Fibroblast of skin of scalp (primary cell): ENCODE data around the gene NCOR1.
"Not testable (repeated sequence)": the region's sequence is repeated elsewhere in the genome, so short reads cannot be mapped to it uniquely, and the experiment has no call there.

ENCODE experiments used
- DNase-seq: peaks from one replicate; pipeline ENCODE4 v3.0.0-alpha.2; 2013

Gene NCOR1

DNA sequence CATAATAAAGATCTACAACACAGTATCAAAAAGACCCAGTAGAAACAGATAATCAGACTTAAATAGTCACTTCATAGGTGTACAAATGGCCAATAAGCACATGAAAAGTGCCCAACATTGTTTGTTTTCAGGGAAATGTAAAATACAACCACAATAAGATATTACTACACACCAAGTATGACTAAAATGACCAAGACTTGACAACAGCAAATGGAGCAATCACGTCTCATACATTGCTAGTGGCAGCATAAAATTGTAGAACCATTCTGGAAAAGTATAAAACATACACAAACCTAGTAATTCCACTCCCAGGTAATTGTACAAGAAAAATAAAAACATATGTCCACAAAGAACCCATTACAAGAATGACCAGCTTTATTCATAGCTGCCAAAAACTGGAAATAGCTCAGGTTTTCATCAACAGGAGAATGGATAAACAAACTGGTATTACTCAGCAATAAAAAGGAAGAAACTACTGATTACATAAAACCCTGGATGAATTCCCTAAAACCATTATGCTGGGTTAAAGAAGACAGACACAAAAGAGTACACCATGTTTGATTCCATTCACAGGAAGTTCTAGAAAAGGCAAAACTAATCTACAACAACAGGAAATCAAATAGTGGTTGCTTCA is 130.2 kb downstream of the NCOR1 start:
- peak; percentile 7 for DNase-seq

DNA sequence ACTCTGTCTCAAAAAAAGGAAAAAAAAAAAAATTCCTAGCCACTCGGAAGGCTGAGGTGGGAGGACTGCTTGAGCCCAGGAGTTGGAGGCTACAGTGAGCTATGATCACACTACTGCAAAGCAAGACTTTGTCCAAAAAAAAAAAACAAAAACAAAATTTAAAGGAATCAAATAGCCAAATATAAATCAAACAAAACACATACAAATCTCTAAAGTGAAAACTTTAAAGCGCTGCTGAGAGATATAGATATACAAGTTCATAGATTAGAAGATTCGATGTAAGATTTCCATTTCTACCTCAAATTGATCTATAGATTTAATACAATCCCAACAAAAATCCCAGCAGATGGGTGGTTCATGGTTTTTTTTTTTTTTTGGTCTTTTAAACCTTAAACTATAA is 132.1 kb downstream of the NCOR1 start:
- DNase-seq = no peak

DNA sequence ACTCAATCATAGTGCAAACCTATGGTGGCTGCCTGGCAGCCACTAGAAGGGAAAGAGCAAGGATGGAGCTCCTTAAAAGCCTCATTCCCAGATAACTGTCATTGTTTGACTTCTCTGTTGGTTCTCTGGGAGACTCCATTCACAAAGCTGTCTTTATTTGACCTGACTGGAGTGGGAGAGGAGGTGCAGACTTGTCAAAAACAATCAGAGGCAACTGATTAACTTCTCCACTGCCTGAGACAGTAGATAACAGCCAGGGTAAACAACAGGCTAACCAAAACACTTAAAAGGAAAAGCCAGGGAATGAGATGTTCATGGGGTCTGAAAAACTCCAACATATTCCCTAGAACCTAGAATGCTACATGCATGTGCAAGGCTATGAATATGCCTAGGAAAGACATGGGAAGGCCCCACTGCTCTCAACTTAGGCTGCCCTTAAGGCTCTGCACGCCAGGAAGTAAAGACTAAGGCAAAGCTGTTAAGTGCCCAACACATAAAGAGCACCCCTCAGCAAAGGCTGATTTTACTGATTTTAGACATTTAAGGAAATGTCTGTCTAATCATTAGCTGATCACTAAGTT is 133.7 kb downstream of the NCOR1 start:
- no peak for DNase-seq

DNA sequence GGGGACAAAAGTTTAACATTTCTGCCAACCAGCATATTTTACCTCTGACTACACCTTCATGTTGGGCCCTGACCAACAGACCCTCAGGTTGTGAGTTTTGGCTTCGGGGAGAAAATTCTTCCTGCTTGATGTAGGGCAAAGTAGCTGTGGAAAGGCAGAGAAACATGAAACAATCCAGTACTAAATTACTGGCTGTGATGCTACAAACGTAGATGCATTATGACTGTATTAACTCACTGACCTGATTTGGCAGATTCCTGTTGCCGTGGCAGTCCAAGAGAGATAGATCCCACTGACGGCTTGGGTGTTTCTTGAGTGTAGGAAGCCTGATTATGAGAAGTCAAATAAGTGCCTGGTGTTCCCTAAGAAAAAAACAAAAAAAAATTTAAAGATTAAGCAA is 135.0 kb downstream of the NCOR1 start:
- no peak for DNase-seq

DNA sequence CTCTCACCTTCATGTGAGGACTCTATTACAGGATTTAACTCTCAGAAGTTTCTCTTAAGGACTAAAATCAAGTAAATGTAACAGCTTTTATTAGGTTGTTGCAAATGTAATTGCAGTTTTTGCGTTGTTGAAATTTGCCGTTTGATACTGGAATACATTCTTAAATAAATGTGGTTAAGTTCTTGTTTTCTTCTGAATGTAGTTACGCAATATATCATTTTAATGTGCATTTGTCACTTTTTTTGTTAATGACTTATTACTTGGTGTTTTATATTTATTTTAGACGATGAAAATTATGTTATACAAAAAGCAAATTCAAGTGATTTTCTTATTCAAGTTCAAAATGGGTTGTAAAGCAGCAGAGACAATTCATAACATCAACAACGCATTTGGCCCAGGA is 139.4 kb downstream of the NCOR1 start:
- DNase-seq = no peak

DNA sequence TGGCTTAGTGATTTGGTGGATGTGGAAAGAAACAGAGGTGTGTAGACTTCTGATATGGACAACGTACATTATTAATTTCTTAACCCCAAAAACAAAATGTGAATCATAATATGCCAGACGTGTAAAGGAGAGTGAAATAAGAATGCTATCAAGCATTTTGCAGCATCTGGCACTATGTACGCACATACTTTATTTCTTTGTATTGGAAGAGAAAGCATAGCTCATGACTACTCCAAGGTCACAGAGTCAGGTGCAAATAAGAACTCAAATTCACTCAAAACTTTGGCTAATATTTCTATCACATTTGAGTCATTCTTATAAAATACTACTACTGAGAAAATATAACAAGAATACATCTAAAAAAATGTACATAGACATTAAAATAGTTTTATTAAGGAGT is 140.9 kb downstream of the NCOR1 start:
- DNase-seq = no peak

DNA sequence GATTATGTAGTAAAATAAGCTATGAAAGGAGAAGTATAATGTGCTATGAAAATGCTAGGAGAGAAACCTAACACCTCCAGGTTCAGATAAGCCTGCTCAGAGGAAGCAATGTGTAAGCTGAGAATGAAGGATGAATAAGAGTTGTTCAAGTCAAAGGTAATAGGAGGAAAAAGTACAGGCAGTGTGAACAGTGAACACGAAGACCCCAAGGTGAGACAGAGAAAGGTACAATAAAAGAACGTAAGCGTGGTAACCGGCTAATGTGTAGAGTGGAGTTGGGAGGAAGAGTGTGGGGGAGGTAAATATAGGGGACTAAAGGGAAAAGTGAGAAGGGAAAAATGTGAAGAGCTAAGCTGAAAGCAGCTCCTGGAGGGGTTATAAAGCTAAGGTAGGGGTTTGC is 141.5 kb downstream of the NCOR1 start:
- no peak for DNase-seq

DNA sequence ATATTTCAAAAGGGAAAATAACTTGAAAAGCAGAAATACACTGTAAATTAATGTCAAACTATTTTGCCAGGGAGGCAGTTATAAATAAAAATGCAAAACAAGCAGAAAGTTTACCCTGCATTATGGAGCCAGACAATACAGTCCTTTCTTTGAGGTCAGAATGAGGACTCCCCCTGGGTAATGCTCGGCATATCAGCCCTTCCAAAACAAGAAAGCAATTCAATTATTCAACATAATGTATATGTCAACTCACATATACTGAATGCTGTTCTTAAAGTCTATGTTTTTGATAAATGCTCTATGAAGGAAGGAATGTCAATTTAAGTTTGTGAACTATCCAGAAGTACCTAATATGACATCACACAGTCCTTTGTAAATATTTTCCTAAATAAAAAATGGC is 143.3 kb downstream of the NCOR1 start:
- DNase-seq = no peak

DNA sequence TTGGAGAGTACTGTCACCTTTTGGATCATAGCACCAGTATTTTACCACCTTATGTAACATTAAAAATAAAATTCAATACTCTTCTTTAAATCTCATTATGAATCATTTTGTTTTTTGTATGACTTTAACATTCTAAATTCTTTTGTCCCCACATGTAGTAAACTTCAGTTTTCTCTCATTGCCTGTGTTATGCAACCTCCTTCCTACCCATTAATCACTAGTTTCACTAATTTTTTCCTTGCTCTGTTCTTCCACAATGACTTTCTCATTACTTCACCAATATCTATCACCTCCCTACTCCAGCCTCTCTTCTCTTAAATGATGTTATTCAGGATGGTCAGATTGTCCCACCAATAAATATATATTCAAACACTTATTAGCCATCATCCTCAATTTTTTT is 147.0 kb downstream of the NCOR1 start:
- no peak for DNase-seq

DNA sequence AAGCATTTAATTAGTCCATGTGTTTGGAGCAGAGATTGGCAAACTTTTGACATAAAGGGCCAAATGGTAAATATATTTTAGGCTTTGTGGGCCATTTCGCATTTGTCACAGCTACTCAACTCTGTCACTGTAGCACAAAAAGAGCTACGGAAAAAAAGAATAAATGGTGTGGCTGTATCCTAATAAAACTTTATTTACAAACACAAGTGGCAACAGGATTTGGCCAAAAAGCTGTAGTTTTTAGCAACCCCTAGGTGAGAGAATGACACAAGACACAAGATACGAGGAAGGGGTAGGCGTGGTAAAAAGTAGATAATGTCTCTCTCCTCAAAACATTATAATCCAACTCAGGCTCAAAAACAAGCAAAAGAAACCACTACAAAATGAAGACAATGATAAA is 149.2 kb downstream of the NCOR1 start:
- DNase-seq = no peak

DNA sequence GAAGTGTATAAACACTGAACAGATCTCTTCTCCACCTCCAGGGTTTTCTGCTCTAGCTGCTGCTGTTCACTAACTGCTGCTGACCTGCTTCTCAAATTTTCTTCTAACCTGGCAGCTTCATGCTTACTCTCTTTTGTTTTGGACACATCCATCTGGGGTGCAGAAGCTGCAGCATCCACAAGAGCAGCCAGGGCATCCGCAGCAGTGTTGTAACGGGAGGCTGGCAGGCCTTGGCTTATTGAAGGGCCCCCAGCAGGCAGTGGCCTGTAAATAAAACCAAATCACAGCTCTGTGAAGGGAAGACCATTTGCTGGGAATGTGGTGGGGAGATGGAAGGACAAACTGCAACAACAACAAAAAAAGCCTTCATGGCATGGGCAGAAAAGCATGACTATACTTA is 153.7 kb downstream of the NCOR1 start:
- no peak for DNase-seq

DNA sequence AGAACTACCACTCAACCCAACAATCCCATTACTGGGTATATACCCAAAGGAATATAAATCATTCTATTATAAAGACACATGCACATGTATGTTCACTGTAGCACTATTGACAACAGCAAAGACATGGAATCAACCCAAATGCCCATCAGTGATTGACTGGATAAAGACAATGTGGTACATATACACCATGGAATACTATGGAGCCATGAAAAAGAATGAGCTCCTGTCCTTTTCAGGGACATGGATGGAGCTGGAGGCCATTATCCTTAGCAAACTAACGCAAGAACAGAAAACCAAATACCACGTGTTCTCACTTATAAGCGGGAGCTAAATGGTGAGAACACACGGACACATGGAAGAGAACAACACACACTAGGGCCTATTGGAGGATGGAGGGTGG is 160.2 kb downstream of the NCOR1 start:
- DNase-seq = not testable (repeated sequence)

DNA sequence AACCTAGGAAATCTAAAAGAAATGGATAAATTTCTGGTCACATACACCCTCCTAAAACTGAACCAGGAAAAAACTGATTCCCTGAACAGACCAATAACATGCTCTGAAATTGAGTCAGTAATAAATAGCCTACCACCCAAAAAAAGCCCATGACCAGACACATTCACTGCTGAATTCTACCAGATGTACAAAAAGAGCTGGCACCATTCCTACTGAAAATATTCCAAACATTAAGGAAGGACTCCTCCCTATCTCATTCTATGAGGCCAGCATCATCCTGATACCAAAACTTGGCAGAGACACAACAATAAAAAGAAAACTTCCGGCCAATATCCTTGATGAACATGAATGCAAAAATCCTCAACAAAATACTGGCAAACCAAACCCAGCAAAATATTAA is 162.8 kb downstream of the NCOR1 start:
- DNase-seq = peak; percentile 47

DNA sequence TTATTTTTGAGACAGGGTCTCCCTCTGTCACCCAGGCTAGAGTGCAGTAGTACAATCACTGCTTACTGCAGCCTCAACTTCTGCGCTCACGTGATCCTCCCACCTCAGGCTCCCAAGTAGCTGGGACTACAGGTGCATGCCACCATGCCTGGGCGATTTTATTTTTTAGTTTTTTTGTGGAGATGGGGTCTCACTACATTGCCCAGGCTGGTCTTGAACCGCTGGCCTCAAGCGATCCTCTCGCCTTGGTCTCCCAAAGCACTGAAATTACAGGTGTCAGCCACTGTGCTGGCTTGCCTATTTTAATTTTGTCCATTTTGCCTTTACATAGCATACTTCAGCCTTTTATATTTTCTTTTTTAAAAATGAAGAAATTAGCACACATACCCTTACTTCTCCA is 164.5 kb downstream of the NCOR1 start:
- no peak for DNase-seq

DNA sequence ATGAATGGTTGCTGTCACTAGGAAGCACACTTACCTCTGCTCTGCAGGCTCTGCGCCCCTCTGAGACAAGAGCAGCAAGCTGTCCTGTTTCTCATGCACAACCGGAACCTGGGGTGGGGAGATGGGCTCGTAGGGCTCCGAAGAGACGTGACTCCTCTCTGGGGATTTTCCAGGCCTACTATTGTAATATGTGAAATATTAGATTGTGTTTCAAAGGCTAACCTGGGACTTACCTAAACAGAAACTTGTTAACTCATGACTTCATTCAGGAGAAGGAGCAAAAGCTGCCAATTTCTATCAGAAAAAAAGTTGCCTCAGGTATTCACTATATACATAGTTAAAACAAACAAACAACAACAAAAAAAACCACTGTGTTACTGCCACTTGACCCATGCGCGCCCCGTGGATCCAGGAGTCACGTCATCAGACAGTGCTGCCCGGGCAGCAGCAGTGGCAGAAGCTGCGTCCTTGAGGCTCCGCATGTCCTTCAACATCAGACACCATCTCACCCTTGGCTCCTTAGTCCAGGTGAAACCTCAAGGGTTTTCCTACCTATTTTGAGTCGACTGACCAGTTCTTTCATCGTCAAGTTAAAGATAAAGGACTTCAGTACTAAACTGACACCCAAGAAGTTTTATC is 166.4 kb downstream of the NCOR1 start:
- DNase-seq = no peak

DNA sequence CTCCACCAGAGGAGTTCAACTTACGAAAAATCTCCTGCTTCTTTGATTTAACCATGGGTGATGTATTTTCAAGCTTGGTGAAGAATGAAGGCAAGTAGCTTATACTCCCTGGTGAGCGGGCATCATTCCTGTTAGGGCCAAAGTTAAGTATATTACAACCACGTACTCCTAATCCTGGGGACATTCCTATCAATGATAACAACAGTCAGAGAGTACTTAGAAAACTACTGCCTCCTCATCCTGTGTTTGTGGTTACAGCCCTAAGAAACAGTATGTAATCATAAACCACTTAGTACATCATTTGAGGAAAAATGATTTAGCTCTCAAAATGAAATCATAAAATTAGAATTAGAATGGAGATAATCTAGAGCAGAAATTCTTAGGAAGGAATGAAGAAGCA is 168.4 kb downstream of the NCOR1 start:
- no peak for DNase-seq

DNA sequence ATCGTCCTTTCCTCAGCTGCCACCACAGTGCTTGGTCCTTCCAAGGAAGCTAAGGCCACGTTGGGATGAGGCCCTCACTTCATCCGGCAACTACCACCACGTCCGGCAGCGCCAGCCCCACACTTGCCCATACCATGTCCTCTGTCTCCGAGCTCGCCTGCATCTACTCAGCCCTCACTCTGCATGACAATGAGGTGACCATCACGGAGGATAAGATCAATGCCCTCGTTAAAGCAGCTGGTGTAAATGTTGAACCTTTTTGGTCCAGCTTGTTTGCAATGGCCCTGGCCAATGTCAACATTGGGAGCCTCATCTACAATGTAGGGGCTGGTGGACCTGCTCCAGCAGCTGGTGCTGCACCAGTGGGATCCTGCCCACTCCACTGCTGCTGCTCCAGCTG is 170.8 kb downstream of the NCOR1 start:
- no peak for DNase-seq

DNA sequence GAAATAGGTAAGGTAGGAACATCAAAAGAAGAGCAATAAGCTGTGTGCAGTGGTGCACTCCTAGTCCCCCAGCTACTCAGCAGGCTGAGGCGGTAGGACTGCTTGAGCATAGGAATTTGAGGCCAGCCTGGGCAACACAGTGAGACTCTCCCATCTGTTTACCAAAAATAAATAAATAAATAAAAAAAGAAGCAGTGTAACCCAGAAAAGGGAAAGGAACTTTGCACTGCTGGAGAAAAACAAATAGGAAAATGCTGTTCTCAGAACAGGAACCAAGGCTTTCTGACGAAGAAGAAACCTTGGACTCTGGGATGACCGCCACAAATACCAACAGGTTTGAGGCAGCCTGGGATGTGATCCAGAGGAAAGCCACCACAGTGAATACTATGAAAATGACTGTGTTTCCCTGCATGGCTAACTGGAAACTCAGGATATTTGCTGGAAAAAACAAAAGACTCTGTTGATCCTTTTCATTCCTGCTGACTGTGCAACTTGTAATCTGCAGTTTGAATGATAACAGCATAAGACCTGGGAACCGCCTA is 174.6 kb downstream of the NCOR1 start:
- DNase-seq = peak; percentile 59

DNA sequence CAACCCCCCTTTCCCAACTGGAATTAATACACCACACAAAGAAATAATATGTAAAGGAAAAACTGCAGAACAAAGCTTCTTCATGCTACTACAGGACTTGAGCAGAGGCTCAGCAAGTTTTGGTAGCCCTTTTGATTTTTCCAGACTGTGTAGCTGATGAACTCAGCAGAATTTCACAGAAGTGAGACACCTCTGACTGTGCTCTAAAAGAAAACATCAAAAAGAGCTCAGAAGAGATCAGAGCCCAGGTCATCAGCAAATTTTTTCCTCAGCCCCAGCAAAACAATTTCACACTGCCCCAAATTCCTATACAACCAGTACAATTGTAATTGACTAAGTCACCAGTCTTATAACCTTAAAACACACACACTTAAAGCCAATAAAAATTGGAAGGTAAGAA is 177.7 kb downstream of the NCOR1 start:
- DNase-seq = no peak

DNA sequence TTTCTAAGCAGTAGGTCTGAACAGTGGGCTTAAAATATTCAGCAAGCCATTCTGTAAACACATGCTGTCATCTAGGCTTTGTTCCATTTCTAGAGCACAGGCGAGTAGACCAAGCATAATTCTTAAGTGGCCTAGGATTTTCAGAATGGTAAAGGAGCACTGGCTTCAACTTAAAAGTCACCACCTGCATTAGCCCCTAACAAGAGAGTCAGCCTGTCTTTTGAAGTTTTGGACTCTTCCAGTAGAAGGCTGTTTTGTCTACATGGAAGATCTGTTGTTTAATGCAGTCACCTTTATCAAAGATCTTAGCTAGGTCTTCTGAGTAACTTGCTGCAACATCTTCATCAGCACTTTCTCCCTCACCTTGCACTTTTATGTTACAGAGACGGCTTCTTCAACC is 179.1 kb downstream of the NCOR1 start:
- DNase-seq = no peak

DNA sequence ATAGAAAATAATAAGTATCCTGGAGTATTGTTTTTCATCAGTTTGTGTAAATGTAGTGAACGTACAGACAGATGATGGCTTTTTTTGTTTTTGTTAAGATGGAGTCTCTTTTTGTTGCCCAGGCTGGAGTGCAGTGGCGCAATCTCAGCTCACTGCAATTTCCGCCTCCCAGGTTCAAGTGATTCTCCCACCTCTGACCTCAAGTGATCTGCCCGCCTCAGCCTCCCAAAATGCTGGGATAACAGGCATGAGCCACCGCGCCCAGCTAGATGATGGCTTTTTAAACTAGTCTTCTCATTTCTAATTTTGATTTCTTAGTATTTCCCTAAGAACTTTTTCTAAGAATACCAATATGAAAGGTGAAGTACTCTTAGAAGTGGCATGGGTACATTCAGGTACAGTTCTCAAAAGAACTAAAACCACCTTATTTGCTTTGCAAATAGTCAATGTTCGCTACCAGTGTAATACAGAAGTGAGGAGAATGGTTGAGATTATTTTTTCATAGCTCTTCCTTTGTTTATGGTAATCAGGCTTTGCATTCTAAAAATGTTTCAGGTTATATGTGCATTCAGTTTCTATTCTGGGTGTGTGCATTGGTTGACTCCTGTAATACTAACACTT is 181.5 kb downstream of the NCOR1 start:
- DNase-seq = no peak

DNA sequence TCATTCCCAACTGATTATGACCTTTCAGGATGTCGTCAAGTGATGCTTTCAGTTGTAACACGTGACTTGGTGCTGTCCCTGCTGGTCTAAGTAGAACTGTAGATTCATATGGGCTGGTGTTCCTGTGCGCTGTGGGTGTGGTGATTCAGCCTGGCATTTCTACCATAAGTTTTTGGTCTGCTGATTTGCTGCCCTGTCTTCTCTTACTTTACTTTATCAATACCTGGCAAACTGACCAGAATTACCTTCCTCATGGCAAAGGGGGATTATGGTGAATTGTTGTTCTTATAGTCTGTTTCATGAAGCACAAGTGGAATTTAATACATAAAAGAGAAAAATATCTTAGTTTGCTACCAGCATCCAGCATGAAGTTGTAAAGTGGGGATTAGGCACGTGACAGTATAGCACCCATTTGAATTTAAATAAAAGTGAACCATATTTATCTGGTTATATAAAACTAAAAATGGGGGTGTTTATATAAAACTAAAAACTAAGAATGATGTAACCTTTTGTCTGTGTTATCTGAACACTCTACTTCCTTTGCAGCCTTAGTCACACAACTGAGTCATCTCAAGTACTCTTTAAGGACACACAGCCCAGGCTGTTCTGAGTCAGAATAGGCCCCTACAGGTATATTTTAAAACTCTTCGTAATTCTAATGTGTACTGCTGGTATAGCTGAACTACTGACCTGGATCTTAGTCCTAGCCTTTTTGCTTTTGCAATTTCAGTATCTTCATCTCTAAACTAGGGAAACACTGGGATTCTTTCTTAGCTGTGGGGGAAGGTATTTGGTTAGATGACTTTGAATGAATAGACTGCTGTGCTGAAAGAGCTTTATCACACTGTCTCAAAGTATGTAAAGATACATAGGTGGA is 187.4 kb downstream of the NCOR1 start:
- peak; percentile 89 for DNase-seq

DNA sequence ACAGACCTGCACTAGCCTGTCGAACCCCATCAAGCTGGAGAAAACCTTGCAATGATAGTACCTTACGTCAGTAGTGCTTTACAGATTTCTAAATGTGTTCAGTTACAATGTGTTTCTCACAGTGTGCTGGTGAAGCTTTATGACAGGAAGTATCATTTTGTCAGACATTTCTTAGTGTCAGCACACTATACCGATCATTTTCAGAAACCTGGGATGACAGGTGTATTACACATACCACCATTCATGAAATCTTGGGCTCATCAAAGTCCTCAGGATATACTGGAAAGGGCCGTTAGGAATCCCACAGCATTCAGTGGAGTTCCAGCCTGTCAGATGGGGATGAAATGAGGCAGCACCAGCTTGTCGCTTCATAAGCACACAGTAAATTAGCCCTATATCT is 188.4 kb downstream of the NCOR1 start:
- DNase-seq = no peak
